GM21526 (cell line): ENCODE measurements around the gene SLC44A4.

Source experiments
- ATAC-seq: cut with Tn5 transposase; IDR thresholded peaks from one replicate; pipeline ENCODE4 v1.9.1; 2021; ENCODE audit warnings: moderate library complexity; ENCODE audit not compliant: unreplicated experiment, low FRiP score

SLC44A4 gene

GRCh38 chr6:31901953-31902643, 23.3 kb upstream of the SLC44A4 start, which contains the start of gene ZBTB12:
Gene ZBTB12 (minus strand): TSS chr6:31902086. CDS start chr6:31901305, 781 bp downstream.
- no peak for ATAC-seq

DNA sequence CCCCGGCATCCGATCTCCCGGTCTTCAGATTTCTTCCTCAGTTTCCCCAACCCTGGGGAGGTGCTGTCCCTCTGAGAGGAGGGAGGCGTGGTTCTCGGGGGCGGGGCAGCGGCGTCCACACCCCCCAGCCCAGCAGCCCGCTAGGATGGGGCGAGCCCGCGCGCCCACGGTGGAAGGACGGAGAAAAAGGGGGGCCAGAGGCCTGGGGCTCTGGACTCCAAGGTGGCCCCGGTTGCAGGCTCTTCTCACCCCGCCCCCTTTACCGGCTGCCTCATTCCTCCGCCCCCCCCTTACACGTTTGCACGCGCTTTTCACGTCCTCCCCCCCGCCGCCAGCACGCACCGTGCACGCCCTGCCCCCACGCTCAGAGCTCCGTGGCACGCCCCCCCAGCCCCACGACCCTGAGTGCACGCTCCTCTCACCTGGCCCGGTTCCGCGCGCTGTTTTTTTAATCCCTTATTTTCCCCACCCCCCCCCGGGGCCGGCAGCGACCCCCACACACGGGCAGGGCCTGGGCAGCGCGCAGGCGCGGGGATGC, 22.7 kb upstream of the SLC44A4 start:
- no peak for ATAC-seq

DNA sequence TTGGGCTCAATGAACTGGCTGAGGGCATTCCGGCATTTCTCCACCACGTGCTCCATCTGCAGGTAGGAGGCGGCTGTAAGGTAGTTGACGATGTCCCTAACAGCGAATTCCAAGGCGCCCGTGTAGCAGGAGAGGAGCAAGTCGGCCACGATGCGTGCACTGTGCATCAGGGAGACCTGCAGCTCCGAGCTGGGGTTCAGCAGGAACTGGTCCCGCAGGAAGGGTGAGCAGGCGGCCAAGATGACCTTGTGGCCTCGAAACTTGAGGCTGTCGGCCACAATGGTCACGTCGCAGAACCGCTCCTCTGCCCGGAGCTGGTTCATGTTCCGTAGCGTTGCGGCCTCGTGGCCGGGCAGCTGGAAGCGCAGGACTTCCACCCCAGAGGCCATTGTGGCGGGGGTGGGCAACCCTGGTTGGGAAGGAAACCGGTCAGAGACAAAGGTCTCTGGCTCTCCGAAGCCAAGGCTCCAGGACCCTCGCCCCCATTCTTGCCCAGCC, 22.2 kb upstream of the SLC44A4 start:
- no peak for ATAC-seq

DNA sequence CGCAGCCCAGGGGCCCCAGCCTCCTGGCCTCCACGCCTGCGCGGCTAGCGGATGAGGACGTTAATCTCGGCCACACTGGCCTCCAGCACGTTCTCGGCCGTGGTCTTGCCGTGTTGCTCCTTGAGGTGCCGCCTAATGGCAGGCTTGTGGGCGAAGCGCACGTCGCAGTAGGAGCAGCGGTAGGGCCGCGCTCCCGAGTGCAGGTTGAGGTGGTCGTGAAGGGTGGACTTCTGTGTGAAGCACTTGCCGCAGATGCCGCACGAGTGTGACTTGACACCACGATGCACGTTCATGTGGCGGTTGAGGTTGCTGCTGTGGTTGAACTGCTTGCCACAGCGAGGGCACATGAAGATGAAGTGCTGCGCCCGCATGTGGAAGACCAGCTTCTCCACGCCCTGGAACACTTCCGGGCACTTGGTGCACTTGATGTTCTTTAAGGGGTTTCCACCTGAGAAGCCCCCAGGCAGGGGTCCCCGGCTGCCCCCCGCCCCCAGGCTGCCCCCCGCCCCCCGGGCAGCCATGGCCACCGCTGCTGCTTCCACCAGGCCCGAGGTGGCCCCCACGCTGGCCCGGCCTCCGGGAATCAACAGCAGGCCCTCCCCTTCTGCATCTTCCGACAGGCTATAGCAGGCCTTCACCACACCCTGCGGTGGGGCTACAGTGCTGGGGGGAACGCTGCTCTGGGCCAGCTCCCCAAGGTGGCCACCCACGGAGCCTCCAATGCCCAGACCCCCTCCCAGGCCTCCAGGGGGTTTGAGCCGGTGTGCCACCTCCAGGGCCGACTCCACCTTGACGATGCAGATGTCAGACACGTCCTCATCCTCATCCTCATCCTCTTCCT, 21.3 kb upstream of the SLC44A4 start:
- no peak for ATAC-seq

- ATAC-seq: no peak
These were observed 20.4 kb upstream of the SLC44A4 start for GRCh38 chr6:31899215-31899614.

- ATAC-seq: no peak
These were observed 19.7 kb upstream of the SLC44A4 start for GRCh38 chr6:31898383-31899011.

DNA sequence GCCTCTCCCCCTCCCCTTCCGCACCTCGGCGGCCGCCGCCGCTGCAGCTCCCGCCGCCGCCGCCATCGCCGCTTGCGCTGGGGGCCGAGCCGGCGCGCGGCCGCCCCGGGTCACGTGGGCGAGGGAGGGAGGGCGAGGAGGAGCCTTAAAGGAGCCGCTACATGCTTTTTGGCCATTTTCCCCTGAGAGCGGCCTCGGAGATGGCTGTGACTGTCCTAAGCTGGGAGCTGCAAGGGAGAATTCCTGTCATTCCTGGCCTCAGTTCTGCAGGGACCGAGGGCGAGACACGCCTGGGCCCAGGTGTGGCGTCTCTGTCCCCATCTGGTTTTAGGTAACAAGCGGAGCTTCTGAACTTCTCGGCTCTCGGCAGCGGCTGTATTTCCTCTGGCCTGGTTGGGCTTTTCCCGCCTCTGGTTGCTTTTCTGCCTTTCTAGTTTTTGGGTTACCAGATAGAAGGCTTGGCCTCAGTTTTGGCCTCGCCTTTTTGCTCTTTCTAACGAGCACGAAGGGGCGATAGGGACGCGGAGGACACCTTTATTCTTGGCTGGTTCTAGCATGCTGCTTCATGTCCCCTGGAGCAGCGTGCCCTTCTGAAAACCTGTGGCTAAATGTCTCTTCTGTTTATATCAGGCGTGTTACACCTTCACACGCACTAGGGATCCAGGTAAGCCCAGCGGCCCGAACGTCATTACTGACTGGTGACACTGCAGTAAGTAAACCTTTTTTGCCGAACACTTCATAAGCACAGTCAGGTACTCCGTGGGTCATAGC, 19.0 kb upstream of the SLC44A4 start, which contains the start of gene EHMT2:
EHMT2 (minus strand) TSS at position 87 of the 771 bp plus-strand sequence; CDS start at position 66, 21 bp downstream.
- peak; percentile 49 for ATAC-seq

DNA sequence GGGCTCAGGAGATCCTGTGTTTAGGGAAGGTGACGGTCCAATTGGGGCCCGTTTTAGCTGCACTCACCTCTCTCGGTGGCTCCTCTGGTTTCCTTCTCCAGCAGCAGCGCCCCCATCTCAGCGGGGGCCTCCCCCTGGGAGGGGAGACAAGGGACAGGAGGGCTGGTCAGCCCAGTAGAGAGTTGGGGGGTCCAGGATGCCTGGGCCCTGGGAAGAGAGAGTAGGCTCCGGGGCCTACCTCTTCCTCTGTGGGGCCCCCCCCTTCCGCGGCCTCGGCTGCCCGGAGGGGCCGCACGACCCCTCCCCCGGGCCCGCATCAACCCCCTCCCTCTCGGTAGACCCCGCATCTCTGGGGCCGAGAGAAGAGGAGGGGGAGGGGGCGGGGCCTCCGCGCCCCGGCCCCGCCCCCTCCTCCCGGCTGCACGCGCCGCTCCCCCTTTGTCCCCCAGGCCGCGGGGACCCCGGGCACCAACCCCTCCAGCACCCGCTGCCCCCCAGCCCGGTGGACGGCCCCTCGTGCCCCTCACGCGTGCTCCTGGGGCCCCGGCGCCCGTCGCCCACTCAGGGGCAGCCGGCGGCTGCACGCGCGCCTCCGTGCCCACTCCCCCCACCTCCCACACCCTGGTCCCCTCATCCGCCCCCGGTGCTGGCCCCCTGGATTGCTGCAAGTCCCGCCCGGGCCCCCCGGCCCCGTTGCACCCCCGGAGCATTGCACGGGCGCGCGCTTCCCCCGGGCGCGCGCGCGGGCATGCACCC, 18.2 kb upstream of the SLC44A4 start:
- ATAC-seq: no peak

- no peak for ATAC-seq
These were observed 17.7 kb upstream of the SLC44A4 start for GRCh38 chr6:31896493-31896855.

- ATAC-seq: no peak
These were observed 14.0 kb upstream of the SLC44A4 start for GRCh38 chr6:31892821-31893220.

DNA sequence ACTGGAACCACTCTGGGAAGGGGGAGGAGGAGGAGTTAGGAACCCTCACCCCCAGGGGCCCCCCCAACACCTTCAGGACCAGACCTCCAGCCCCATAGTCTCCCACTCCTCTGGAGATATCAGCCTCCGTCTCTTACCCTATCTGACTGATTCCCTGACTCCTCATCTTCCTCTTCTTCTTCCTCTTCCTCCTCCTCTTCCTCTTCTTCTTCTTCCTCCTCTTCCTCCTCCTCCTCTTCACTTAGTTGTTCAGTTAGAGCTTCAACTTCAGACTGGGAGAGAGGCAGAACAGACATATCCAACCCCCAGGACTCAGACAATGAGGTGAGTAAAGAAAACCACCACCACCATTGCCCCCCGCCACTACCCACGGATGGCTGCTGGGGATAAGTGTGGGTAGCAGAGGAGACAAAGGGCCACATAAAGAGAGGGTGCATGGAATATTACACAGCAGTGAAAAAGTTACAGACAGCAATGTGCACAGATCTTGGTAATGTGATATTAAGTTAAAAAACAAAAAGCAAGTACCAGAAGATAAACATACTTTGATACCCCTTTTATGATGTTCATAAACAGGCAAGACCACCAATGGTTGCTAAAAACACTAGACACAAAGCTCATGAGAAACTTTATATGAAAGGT, 10.7 kb upstream of the SLC44A4 start:
- no peak for ATAC-seq

DNA sequence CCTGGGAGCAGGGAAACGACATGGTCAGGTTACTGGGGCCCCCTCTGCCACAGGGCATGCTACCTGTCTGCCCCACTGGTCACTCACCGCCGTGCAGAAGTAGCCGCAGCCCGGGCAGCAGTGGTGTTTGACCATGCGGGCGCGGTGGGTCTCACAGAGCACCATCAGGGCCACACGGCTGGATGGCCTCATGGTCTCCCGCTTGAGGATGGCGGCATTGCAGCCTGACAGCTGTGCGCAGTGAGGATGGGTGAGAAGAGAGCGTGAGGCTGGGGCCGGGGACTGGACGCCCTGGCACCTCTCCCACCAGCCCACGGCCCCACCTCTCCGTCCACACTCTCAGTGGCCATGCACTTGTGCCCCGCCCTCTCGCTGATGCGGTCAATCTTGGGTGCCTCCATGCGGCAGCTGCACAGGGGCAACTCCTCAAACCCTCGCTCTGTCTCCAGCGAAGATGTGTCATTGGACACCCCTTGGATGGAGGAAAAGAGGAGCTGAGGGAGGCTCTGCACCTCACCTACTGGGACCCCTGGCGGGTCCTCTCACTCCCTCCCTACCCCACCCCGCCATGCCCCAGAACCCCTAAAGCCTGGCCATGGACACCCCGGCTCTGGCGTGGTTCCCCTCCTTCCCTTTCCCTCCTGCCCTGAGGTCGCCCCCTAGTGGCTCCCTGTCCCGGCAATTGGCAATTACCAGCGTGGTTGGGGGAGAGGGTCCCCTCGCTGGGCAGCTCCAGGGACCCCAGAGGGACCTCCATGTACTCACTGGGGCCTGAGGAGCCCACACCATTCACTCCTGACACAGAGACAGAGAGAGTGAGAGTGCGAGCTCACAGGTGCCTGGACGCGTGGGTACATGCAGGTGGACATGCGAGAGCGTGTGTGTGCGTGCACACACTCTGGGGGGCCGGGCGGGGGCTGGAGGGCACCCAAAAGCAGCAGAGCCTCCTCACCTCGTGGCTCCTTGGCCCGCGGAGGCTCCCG, 9.8 kb upstream of the SLC44A4 start:
- no peak for ATAC-seq

- no peak for ATAC-seq
These were observed 8.6 kb upstream of the SLC44A4 start for GRCh38 chr6:31887173-31888007.

GRCh38 chr6:31886541-31886991, 7.8 kb upstream of the SLC44A4 start:
- no peak for ATAC-seq

DNA sequence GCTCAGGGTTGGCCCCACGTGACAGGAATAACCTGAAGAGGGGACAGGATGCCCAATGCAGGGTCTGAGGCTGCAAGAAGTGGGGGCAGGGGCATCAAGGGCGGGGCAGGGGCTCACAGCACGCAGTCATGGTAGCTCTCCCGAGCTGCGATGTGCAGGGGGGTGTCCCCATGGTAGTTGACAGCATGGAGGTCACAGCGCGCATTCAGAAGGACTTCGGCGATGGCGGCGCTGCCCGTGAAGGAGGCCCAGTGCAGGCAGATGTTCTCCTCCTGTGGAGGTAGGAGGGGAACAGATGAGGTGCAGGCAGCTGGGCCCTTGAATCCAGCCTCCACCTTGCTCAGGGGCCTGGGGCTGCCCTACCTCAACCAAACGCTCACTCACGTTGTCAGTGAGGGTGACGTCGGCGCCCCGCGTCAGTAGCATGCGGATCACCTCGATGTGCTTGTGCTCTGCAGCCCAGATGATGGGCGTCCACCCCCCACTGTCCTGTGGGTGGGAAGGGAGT, 5.8 kb upstream of the SLC44A4 start:
- no peak for ATAC-seq

- ATAC-seq: no peak
These were observed 4.9 kb upstream of the SLC44A4 start for GRCh38 chr6:31883676-31884075.

DNA sequence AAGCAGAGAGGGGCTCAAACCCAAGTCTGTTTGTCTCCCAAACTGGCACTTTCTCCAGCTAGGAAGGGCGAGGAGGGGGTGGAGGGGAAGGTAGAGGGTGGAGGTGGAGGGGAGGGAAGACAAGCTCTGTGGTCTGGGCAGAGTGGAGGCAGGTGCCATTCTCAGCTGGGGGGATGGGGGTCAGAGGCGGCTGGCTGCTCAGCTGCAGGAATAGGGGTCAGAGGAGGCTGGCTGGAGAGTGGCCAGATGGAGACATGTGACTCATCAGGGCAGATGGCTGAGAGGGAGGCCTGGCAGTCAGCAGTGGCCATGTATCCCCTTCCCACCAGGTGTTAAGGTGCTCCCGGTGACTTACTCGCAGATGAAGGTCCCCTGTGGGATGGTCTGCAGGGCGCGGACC, 3.5 kb upstream of the SLC44A4 start:
- no peak for ATAC-seq
